HCT116 (cell line): ENCODE results near the gene MRPL11. TPM values are rescaled to one million over a fixed set of nuclear protein-coding genes. Genes with fewer than 3 reads are reported as not detected.

Experiments
- ATAC-seq: fragments of 200-7000 bp; cut with Tn5 transposase; 2 replicates; pipeline ENCODE4 v1.9.1; 2020; ENCODE audit warnings: mild to moderate bottlenecking, moderate library complexity
- BruUV-seq: library from RNA; stranded (reverse); fragments of 400-500 nt; replicated peaks from 2 replicates; lab custom pipeline; 2021; lab: Mats Ljungman, UMichigan
- CTCF ChIA-PET: fragments of 300-600 bp; sonication (Branson Sonifier 250); formaldehyde crosslinking; loops from one replicate; lab custom pipeline; 2021; ENCODE audit warnings: antibody characterized with exemption; lab: Charles Lee
- POLR2A ChIA-PET: fragments of 300-600, 350-600 bp; sonication (Branson Sonifier 250); formaldehyde crosslinking; loops from one replicate; lab custom pipeline; 2021; ENCODE audit warnings: antibody characterized with exemption; lab: Charles Lee
- RAD21 ChIA-PET, 2 experiments: fragments of 300-600 bp; sonication (Branson Sonifier 250); formaldehyde crosslinking; loops; one replicate each; lab custom pipeline; 2023; ENCODE audit warnings: low total read pairs in 2 of 2; ENCODE audit not compliant: uncharacterized antibody in 2 of 2, unreplicated experiment in 2 of 2, low non-redundant PET in 1 of 2; lab: Charles Lee
- DNase-seq: peaks from one replicate; pipeline ENCODE4 v3.0.0-alpha.2; 2010; ENCODE audit warnings: low read depth, low spot score
- H2AFZ ChIP-seq: fragments of 200-600 bp; shearing (Covaris generic), sonication (generic); 2 replicates; pipeline ENCODE4 v1.6.1; 2017; ENCODE audit warnings: low read depth, mixed run types, mixed read lengths, antibody characterized with exemption, low read length; ENCODE audit not compliant: poor library complexity, severe bottlenecking
- H3K27ac ChIP-seq: 2 replicates; pipeline ENCODE4 v1.5.1; 2012; ENCODE audit warnings: low read depth, low read length
- H3K27me3 ChIP-seq: fragments of 200-600 bp; sonication (generic); 2 replicates; pipeline ENCODE4 v1.6.1; 2016; ENCODE audit warnings: mixed run types, low read length, mixed read lengths; ENCODE audit not compliant: insufficient read depth
- H3K36me3 ChIP-seq, 2 experiments: fragments of 200-500 bp in 1 of 2; fragments of 200-600 bp in 1 of 2; sonication (Bioruptor generic) in 1 of 2; sonication (generic) in 1 of 2; 2 replicates each; pipeline versions ENCODE4 v1.5.1 to v1.6.1; 2014 to 2016; ENCODE audit warnings: low read length in 2 of 2, inconsistent platforms in 1 of 2, mixed read lengths in 1 of 2, mixed run types in 1 of 2; ENCODE audit not compliant: insufficient read depth in 2 of 2, control insufficient read depth in 1 of 2
- H3K4me1 ChIP-seq, 2 experiments: fragments of 200-600 bp in 1 of 2; sonication (generic) in 1 of 2; 2 replicates each; pipeline versions ENCODE4 v1.5.1 to v1.6.1; 2012 to 2017; ENCODE audit warnings: low read length in 2 of 2, inconsistent platforms in 1 of 2, mild to moderate bottlenecking in 1 of 2, mixed read lengths in 1 of 2, mixed run types in 1 of 2, moderate library complexity in 1 of 2; ENCODE audit not compliant: insufficient read depth in 2 of 2, control insufficient read depth in 1 of 2
- H3K4me2 ChIP-seq: fragments of 200-600 bp; sonication (generic); 2 replicates; pipeline ENCODE4 v1.6.1; 2017; ENCODE audit warnings: mixed run types, low read length, mixed read lengths
- H3K4me3 ChIP-seq, 2 experiments: fragments of 200-600 bp in 1 of 2; sonication (generic) in 1 of 2; replicated peaks in 1 of 2; 2 replicates each; pipeline ENCODE4 v1.5.1; 2011 to 2016; ENCODE audit warnings: low read length in 2 of 2, control low read depth in 1 of 2, low read depth in 1 of 2, mild to moderate bottlenecking in 1 of 2, mixed read lengths in 1 of 2, mixed run types in 1 of 2
- H3K79me2 ChIP-seq: fragments of 200-600 bp; sonication (generic); 2 replicates; pipeline ENCODE4 v1.6.1; 2017; ENCODE audit warnings: mild to moderate bottlenecking, mixed run types, low read length, moderate library complexity, mixed read lengths; ENCODE audit not compliant: insufficient read depth
- H3K9ac ChIP-seq: fragments of 200-600 bp; sonication (generic); 2 replicates; pipeline ENCODE4 v1.6.1; 2016; ENCODE audit warnings: low read length, mixed read lengths
- H3K9me2 ChIP-seq: fragments of 200-600 bp; sonication (generic), shearing (Covaris generic); 2 replicates; pipeline ENCODE4 v1.6.1; 2017; ENCODE audit warnings: mixed run types, mild to moderate bottlenecking, moderate library complexity; ENCODE audit not compliant: insufficient read depth
- H3K9me3 ChIP-seq, 2 experiments: fragments of 200-500 bp in 1 of 2; fragments of 200-600 bp in 1 of 2; sonication (Bioruptor generic) in 1 of 2; sonication (generic) in 1 of 2; 2 replicates each; pipeline ENCODE4 v1.6.1; 2014 to 2017; ENCODE audit warnings: low read length in 2 of 2, mixed read lengths in 2 of 2, inconsistent platforms in 1 of 2, low read depth in 1 of 2, mild to moderate bottlenecking in 1 of 2, mixed run types in 1 of 2, moderate library complexity in 1 of 2; ENCODE audit not compliant: control insufficient read depth in 1 of 2, insufficient read depth in 1 of 2
- H4K20me1 ChIP-seq: fragments of 200-600 bp; sonication (generic), shearing (Covaris generic); 2 replicates; pipeline ENCODE4 v1.6.1; 2017; ENCODE audit warnings: mixed run types, mild to moderate bottlenecking, moderate library complexity; ENCODE audit not compliant: insufficient read depth
- CBX3 ChIP-seq: IDR thresholded peaks from 2 replicates; pipeline ENCODE4 v1.6.1; 2012; ENCODE audit warnings: low read depth
- ELF1 ChIP-seq: IDR thresholded peaks from 2 replicates; pipeline ENCODE4 v1.6.1; 2012; ENCODE audit warnings: low read depth, borderline replicate concordance
- EZH2phosphoT487 ChIP-seq: fragments of 200-600 bp; IDR thresholded peaks from 2 replicates; pipeline ENCODE4 v1.6.1; 2018; ENCODE audit warnings: antibody characterized with exemption, borderline replicate concordance
- FOSL1 ChIP-seq: IDR thresholded peaks from 2 replicates; pipeline ENCODE4 v1.6.1; 2012; ENCODE audit warnings: low read depth
- JUND ChIP-seq: IDR thresholded peaks from 2 replicates; pipeline ENCODE4 v1.6.1; 2012
- POLR2AphosphoS5 ChIP-seq: IDR thresholded peaks from 2 replicates; pipeline ENCODE4 v1.6.1; 2011; ENCODE audit warnings: mild to moderate bottlenecking, low read depth, low read length, moderate library complexity
- RAD21 ChIP-seq: IDR thresholded peaks from 2 replicates; pipeline ENCODE4 v1.6.1; 2012; ENCODE audit warnings: low read depth, mild to moderate bottlenecking
- YY1 ChIP-seq: IDR thresholded peaks from 2 replicates; pipeline ENCODE4 v1.6.1; 2011; ENCODE audit warnings: low read length, low read depth, moderate library complexity, mild to moderate bottlenecking; ENCODE audit not compliant: insufficient replicate concordance; ENCODE audit errors: extremely low read depth
- ZFX ChIP-seq: fragments of 450-650 bp; IDR thresholded peaks from 2 replicates; pipeline ENCODE4 v1.6.1; 2017
- ZNF274 ChIP-seq: fragments of 200-500 bp; sonication (Bioruptor generic); IDR thresholded peaks from 2 replicates; pipeline ENCODE4 v1.6.1; 2014; ENCODE audit warnings: mild to moderate bottlenecking, low read depth, low read length, inconsistent platforms
- intact Hi-C: fragments of 100-400 bp; cut with micrococcal nuclease; formaldehyde crosslinking; loops from 2 replicates; pipeline ENCODE4 v1.10.0; 2022
- total RNA-seq: library from RNA; stranded (reverse); gene quantifications from one replicate; pipeline ENCODE4 v1.2.1, GENCODE V29; 2021; ENCODE audit not compliant: unreplicated experiment
- TF ChIP-seq, protein P1 (sequence below): IDR thresholded peaks from 2 replicates; pipeline ENCODE4 v1.6.1; 2012; ENCODE audit warnings: low read depth
- TF ChIP-seq, protein P2 (sequence below): IDR thresholded peaks from 2 replicates; pipeline ENCODE4 v1.6.1; 2012
- TF ChIP-seq, protein P3 (sequence below): IDR thresholded peaks from 2 replicates; pipeline ENCODE4 v1.6.1; 2012
- TF ChIP-seq, protein P4 (sequence below), 3 experiments: fragments of 200-600 bp in 1 of 3; sonication (generic) in 1 of 3; IDR thresholded peaks in 2 of 3; conservative IDR thresholded peaks in 1 of 3; 2 replicates each; pipeline ENCODE4 v1.5.1; 2012 to 2017; ENCODE audit warnings: low read depth in 2 of 3, low read length in 2 of 3, antibody characterized with exemption in 1 of 3, borderline replicate concordance in 1 of 3, control low read depth in 1 of 3, mild to moderate bottlenecking in 1 of 3, mixed read lengths in 1 of 3, mixed run types in 1 of 3, moderate library complexity in 1 of 3; ENCODE audit not compliant: insufficient read depth in 1 of 3

Gene MRPL11
- total RNA-seq, 1 experiment from 2014 or later, result 126 TPM

DNA sequence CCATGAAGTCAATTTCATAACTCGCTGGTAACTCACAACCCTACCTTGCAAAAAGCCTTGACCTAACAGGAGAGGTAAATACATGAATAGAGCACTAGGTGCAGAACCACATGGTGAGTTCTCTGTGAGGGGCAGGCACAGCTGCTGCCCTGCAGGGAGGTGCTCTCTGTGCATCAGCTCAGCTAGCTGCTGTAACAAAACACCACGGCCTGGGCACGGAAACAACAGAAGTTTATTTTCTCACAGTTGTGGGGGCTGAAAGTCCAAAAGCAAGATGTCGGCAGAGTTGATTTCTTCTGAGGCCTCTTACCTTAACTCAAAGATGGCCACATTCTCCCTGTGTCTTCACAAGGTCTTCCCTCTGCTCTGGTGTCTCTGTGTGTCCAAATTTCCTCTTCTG lies 13.0 kb upstream of the MRPL11 start:
- DNase-seq, result no peak
- H3K27ac ChIP-seq, result no peak overlapping the region
- no peak for TF ChIP-seq EZH2phosphoT487
- no peak for TF ChIP-seq RAD21
- TF ChIP-seq ZNF274, result no peak
- no peak for TF ChIP-seq JUND
- TF ChIP-seq YY1, result no peak
- TF ChIP-seq FOSL1, result no peak
- TF ChIP-seq, protein P1, sequence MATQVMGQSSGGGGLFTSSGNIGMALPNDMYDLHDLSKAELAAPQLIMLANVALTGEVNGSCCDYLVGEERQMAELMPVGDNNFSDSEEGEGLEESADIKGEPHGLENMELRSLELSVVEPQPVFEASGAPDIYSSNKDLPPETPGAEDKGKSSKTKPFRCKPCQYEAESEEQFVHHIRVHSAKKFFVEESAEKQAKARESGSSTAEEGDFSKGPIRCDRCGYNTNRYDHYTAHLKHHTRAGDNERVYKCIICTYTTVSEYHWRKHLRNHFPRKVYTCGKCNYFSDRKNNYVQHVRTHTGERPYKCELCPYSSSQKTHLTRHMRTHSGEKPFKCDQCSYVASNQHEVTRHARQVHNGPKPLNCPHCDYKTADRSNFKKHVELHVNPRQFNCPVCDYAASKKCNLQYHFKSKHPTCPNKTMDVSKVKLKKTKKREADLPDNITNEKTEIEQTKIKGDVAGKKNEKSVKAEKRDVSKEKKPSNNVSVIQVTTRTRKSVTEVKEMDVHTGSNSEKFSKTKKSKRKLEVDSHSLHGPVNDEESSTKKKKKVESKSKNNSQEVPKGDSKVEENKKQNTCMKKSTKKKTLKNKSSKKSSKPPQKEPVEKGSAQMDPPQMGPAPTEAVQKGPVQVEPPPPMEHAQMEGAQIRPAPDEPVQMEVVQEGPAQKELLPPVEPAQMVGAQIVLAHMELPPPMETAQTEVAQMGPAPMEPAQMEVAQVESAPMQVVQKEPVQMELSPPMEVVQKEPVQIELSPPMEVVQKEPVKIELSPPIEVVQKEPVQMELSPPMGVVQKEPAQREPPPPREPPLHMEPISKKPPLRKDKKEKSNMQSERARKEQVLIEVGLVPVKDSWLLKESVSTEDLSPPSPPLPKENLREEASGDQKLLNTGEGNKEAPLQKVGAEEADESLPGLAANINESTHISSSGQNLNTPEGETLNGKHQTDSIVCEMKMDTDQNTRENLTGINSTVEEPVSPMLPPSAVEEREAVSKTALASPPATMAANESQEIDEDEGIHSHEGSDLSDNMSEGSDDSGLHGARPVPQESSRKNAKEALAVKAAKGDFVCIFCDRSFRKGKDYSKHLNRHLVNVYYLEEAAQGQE, result no peak
- TF ChIP-seq ZFX, result no peak
- TF ChIP-seq, protein P2, sequence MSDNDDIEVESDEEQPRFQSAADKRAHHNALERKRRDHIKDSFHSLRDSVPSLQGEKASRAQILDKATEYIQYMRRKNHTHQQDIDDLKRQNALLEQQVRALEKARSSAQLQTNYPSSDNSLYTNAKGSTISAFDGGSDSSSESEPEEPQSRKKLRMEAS, result no peak
- TF ChIP-seq POLR2AphosphoS5, result no peak
- no peak for TF ChIP-seq CBX3
- TF ChIP-seq, protein P3, sequence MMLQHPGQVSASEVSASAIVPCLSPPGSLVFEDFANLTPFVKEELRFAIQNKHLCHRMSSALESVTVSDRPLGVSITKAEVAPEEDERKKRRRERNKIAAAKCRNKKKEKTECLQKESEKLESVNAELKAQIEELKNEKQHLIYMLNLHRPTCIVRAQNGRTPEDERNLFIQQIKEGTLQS, result no peak
- no peak for TF ChIP-seq ELF1
- TF ChIP-seq, protein P4, sequence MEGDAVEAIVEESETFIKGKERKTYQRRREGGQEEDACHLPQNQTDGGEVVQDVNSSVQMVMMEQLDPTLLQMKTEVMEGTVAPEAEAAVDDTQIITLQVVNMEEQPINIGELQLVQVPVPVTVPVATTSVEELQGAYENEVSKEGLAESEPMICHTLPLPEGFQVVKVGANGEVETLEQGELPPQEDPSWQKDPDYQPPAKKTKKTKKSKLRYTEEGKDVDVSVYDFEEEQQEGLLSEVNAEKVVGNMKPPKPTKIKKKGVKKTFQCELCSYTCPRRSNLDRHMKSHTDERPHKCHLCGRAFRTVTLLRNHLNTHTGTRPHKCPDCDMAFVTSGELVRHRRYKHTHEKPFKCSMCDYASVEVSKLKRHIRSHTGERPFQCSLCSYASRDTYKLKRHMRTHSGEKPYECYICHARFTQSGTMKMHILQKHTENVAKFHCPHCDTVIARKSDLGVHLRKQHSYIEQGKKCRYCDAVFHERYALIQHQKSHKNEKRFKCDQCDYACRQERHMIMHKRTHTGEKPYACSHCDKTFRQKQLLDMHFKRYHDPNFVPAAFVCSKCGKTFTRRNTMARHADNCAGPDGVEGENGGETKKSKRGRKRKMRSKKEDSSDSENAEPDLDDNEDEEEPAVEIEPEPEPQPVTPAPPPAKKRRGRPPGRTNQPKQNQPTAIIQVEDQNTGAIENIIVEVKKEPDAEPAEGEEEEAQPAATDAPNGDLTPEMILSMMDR (IDR thresholded peaks at IDR 0.05 in 2 of 3, conservative IDR thresholded peaks at IDR 0.05 in 1 of 3; ENCODE audit: borderline replicate concordance in 1 of 3, insufficient read depth in 1 of 3, low read depth in 2 of 3, low read length in 2 of 3), result no peak
- ChIA-PET POLR2A (no interaction called here), CTCF (no interaction called here), RAD21 (no interaction called here)
- H3K4me1 ChIP-seq, result peaks cover 0 to 7% of the 10 kb centered on the region in 2 experiments; a peak in 2 of 4 replicates
- no peaks in the 10 kb centered on the region for H4K20me1 ChIP-seq
- no peaks in the 10 kb centered on the region for H3K79me2 ChIP-seq
- H3K27me3 ChIP-seq, result no peaks in the 10 kb centered on the region
- no peak overlapping the region for H3K9ac ChIP-seq
- no TSS peak for BruUV-seq
- intact Hi-C loops, result no loop called here
- ATAC-seq, result no peak
- no peaks in the 10 kb centered on the region for H3K36me3 ChIP-seq
- no peak overlapping the region for H2AFZ ChIP-seq
- no peak overlapping the region for H3K4me3 ChIP-seq
- H3K9me3 ChIP-seq, result no peaks in the 10 kb centered on the region
- H3K4me2 ChIP-seq, result no peak overlapping the region
- no peaks in the 10 kb centered on the region for H3K9me2 ChIP-seq
